ENCODE measurements around the gene NRXN3. TPM values are rescaled to one million over a fixed set of nuclear protein-coding genes. Genes with fewer than 3 reads are reported as not detected.

NRXN3 gene
- total and polyA plus RNA-seq, 8 donors, result 0.53 to 2.5 (median 1.5) TPM

DNA sequence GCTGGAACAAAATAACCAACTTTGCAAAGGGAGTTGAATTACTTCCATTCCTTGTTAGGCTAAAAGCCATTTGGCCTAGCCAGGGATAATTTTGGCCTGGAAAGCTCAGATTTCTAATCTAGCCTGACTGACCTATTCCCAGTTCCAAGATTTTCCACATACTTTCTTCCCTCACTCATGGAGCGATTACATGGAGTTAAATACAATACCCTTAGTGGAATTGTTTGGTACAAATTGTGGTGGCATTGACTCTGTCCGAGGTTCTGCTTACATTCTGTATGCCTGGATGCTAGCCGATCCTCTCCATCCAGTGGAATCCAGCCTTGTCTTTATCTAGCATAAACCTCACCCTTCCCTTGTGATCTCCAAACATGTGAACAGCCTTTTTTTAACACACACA is 1076.0 kb downstream of the NRXN3 start:
- TF ChIP-seq, protein P1, sequence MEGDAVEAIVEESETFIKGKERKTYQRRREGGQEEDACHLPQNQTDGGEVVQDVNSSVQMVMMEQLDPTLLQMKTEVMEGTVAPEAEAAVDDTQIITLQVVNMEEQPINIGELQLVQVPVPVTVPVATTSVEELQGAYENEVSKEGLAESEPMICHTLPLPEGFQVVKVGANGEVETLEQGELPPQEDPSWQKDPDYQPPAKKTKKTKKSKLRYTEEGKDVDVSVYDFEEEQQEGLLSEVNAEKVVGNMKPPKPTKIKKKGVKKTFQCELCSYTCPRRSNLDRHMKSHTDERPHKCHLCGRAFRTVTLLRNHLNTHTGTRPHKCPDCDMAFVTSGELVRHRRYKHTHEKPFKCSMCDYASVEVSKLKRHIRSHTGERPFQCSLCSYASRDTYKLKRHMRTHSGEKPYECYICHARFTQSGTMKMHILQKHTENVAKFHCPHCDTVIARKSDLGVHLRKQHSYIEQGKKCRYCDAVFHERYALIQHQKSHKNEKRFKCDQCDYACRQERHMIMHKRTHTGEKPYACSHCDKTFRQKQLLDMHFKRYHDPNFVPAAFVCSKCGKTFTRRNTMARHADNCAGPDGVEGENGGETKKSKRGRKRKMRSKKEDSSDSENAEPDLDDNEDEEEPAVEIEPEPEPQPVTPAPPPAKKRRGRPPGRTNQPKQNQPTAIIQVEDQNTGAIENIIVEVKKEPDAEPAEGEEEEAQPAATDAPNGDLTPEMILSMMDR (IDR thresholded peaks at IDR 0.05), result no peak

DNA sequence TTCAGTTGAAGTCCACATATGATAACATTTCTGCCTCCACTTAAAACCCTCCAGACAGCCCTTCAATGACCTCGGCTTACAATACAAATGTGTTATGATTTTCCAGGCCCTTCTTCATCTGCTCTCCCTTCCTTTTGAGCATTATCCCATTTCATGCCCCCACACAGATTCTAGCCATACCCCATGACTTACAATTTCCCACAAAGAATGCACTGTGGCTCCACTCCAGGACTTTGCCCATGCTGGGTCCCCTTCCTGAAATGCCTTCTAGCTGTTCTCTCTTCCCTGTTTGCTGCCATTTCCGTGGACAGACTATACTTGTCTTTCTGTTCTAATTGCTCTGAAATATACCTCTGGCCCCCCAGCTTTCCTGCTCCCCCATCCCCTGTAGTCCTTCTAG is 1078.0 kb downstream of the NRXN3 start:
- TF ChIP-seq, protein P1 (IDR thresholded peaks at IDR 0.05), result no peak
- no peaks in the 10 kb centered on the region for H3K27me3 ChIP-seq
- whole genome bisulfite sequencing, 2 donors, result 84 to 85% methylated on average over 2 of the region's 2 CpGs
- no peak overlapping the region for H3K27ac ChIP-seq
- FAIRE-seq, result no peak
- H3K4me1 ChIP-seq, result no peaks in the 10 kb centered on the region
- no peaks in the 10 kb centered on the region for H3K9me3 ChIP-seq
- no peak for ATAC-seq
- no peak for DNase-seq
- no peaks in the 10 kb centered on the region for H3K36me3 ChIP-seq
- intact Hi-C loops (cut with DNase I), result no loop called here
- no peak overlapping the region for H3K4me3 ChIP-seq

More for the DNA sequence above, 1076.0 kb downstream of the NRXN3 start:
- FAIRE-seq (no peak), ATAC-seq (no peak), DNase-seq (no peak)
- Histone ChIP-seq H3K4me1 (no peaks in the 10 kb centered on the region), H3K27ac (no peak overlapping the region), H3K27me3 (no peaks in the 10 kb centered on the region), H3K4me3 (no peak overlapping the region), H3K36me3 (no peaks in the 10 kb centered on the region), H3K9me3 (no peaks in the 10 kb centered on the region)
- WGBS, 2 donors, result 76 to 79% methylated on average over 3 of the region's 3 CpGs
- intact Hi-C loops (cut with DNase I), result no loop called here

GRCh38 chr14:79248771-79249170 is 1078.6 kb downstream of the NRXN3 start:
- no peaks in the 10 kb centered on the region for H3K9me3 ChIP-seq
- WGBS, 2 donors, result 51 to 67% methylated on average over 3 of the region's 3 CpGs
- no peak overlapping the region for H3K4me3 ChIP-seq
- ATAC-seq (no peak), DNase-seq (no peak), FAIRE-seq (no peak)
- H3K27ac ChIP-seq, result no peak overlapping the region
- TF ChIP-seq, protein P1 (IDR thresholded peaks at IDR 0.05), result no peak
- H3K36me3 ChIP-seq, result no peaks in the 10 kb centered on the region
- no peaks in the 10 kb centered on the region for H3K4me1 ChIP-seq
- intact Hi-C loops (cut with DNase I), result no loop called here
- no peaks in the 10 kb centered on the region for H3K27me3 ChIP-seq

DNA sequence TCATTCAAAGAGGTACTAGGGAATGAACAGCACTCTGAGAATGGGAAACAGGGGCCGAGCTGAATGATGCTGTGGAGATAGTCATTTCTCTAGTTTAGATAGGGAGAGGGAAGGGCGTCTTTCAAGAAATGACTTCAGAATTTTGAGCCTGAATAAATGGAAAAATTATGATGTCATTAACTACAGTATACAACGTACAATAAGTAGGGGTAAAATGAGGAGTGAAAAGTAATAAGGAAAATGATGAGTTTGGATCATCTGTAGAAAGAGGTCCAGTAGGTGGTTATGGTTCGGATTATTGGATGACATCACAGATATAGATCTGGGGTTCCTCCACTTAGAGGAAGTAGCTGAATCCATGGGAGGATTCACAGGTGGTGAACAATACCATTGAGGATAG is 1081.1 kb downstream of the NRXN3 start:
- H3K27me3 ChIP-seq, result no peaks in the 10 kb centered on the region
- H3K27ac ChIP-seq, result no peak overlapping the region
- TF ChIP-seq, protein P1 (IDR thresholded peaks at IDR 0.05), result no peak
- ATAC-seq (no peak), FAIRE-seq (no peak), DNase-seq (no peak)
- intact Hi-C loops (cut with DNase I), result no loop called here
- H3K4me3 ChIP-seq, result no peak overlapping the region
- no peaks in the 10 kb centered on the region for H3K4me1 ChIP-seq
- H3K36me3 ChIP-seq, result no peaks in the 10 kb centered on the region
- WGBS, 2 donors, result 74 to 88% methylated on average over 4 of the region's 4 CpGs
- no peaks in the 10 kb centered on the region for H3K9me3 ChIP-seq

DNA sequence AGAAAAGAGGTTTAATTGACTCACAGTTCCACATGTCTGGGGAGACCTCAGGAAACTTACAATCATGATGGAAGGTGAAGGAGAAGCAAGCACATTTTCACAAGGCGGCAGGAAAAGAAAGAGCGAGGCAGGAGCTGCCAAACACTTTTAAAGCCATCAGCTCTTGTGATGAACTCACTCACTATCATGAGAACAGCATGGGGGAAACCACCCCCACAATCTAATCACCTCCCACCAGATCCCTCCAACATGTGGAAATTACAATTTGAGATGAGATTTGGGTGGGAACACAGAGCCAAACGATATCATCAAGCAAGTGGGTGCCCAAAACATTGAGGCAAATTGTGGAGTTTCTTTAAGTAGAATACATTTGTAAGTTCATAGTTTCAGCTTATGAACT is 1083.4 kb downstream of the NRXN3 start:
- H3K27ac ChIP-seq, result no peak overlapping the region
- ATAC-seq, result no peak
- H3K27me3 ChIP-seq, result no peaks in the 10 kb centered on the region
- H3K9me3 ChIP-seq, result no peaks in the 10 kb centered on the region
- TF ChIP-seq, protein P1 (IDR thresholded peaks at IDR 0.05), result no peak
- H3K4me1 ChIP-seq, result no peaks in the 10 kb centered on the region
- no peak for FAIRE-seq
- H3K4me3 ChIP-seq, result no peak overlapping the region
- no peaks in the 10 kb centered on the region for H3K36me3 ChIP-seq
- WGBS, 2 donors, result 78 to 86% methylated on average over 3 of the region's 3 CpGs
- intact Hi-C loops (cut with DNase I), result no loop called here
- no peak for DNase-seq

Measured in pancreas (tissue), 10 donors.